Stimulated activated CD4-positive, alpha-beta T cell treated with anti-CD3 and anti-CD28 coated beads, Interleukin-4, amount 100 ng/mL, for 4 hours (primary cell): Measurements from ENCODE around the gene PLCB1.

Experiments
- DNase-seq, 2 experiments: peaks; one replicate each; pipeline ENCODE4 v3.0.0-alpha.2; 2020

The PLCB1 gene

GRCh38 chr20:8385247-8385646 lies 253.2 kb downstream of the PLCB1 start:
- DNase-seq: no peak

- DNase-seq: no peak
Measured at GRCh38 chr20:8386991-8387390, 254.9 kb downstream of the PLCB1 start.

- no peak for DNase-seq
Measured at GRCh38 chr20:8388141-8388540, 256.1 kb downstream of the PLCB1 start.

GRCh38 chr20:8388707-8389106 lies 256.6 kb downstream of the PLCB1 start:
- DNase-seq: no peak

- DNase-seq: no peak
Measured at GRCh38 chr20:8389381-8390036, 257.4 kb downstream of the PLCB1 start.

GRCh38 chr20:8390037-8390433 lies 258.0 kb downstream of the PLCB1 start:
- no peak for DNase-seq

- DNase-seq: no peak
Measured at GRCh38 chr20:8390500-8390899, 258.4 kb downstream of the PLCB1 start.

- no peak for DNase-seq
Measured at GRCh38 chr20:8393381-8393780, 261.3 kb downstream of the PLCB1 start.

- DNase-seq: no peak
Measured at GRCh38 chr20:8394308-8394945, 262.4 kb downstream of the PLCB1 start.

GRCh38 chr20:8395956-8396355 lies 263.9 kb downstream of the PLCB1 start:
- no peak for DNase-seq

GRCh38 chr20:8398263-8399051 lies 266.4 kb downstream of the PLCB1 start:
- no peak for DNase-seq

- DNase-seq: no peak
Measured at GRCh38 chr20:8399947-8400346, 267.9 kb downstream of the PLCB1 start.

GRCh38 chr20:8400486-8400885 lies 268.4 kb downstream of the PLCB1 start:
- DNase-seq: no peak

- DNase-seq: no peak
Measured at GRCh38 chr20:8401556-8401955, 269.5 kb downstream of the PLCB1 start.

- DNase-seq: no peak
Measured at GRCh38 chr20:8402798-8403197, 270.7 kb downstream of the PLCB1 start.

GRCh38 chr20:8404912-8405635 lies 273.0 kb downstream of the PLCB1 start:
- DNase-seq: no peak

GRCh38 chr20:8406391-8406790 lies 274.3 kb downstream of the PLCB1 start:
- DNase-seq: no peak

GRCh38 chr20:8408587-8409307 lies 276.7 kb downstream of the PLCB1 start:
- DNase-seq: no peak

- DNase-seq: no peak
Measured at GRCh38 chr20:8413691-8414090, 281.6 kb downstream of the PLCB1 start.

GRCh38 chr20:8414586-8415274 lies 282.7 kb downstream of the PLCB1 start:
- no peak for DNase-seq

- no peak for DNase-seq
Measured at GRCh38 chr20:8421981-8422380, 289.9 kb downstream of the PLCB1 start.

- no peak for DNase-seq
Measured at GRCh38 chr20:8423482-8423881, 291.4 kb downstream of the PLCB1 start.
